HG03045 (cell line): ENCODE measurements around the gene RNPS1.
"Not testable (repeated sequence)": the region's sequence is repeated elsewhere in the genome, so short reads cannot be mapped to it uniquely, and the experiment has no call there.

Source experiments
- ATAC-seq: cut with Tn5 transposase; IDR thresholded peaks from one replicate; pipeline ENCODE4 v1.9.1; 2021; ENCODE audit warnings: mild to moderate bottlenecking, moderate library complexity; ENCODE audit not compliant: unreplicated experiment

RNPS1 gene

DNA sequence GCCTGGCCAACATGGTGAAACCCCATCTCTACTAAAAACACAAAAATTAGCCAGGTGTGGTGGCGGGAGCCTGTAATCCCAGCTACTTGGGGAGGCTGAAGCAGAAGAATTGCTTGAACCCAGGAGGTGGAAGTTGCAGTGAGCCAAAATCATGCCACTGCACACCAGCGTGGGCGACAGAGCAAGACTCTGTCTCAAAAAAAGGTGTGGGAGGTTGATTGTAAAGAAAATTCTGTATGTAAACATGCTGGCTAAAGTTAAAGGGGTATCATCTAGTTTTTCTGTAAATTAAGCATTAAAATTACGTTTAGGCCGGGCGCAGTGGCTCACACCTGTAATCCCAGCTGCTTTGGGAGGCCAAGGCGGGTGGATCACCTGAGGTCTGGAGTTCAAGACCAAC is 9.4 kb downstream of the RNPS1 start:
- ATAC-seq, result not testable (repeated sequence)

DNA sequence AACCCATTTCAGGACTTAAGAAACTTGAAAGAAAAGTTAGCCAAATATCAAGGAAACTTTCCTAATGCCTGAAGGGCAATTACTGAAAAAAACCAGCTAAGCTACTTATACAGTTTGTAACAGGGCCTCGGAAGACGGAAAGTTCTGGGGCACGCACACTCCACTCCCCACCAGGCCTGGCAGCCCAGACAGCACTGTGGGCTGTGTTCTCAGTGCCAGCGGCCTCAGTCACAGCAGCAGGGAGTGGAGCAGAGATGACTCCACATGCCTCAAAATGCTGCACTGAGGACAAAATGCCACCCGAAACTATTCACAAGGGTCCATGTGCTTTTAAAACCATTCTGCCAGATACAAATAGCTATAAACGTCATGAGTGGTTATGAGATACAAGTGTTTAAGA is 10.2 kb downstream of the RNPS1 start:
- ATAC-seq, result no peak

DNA sequence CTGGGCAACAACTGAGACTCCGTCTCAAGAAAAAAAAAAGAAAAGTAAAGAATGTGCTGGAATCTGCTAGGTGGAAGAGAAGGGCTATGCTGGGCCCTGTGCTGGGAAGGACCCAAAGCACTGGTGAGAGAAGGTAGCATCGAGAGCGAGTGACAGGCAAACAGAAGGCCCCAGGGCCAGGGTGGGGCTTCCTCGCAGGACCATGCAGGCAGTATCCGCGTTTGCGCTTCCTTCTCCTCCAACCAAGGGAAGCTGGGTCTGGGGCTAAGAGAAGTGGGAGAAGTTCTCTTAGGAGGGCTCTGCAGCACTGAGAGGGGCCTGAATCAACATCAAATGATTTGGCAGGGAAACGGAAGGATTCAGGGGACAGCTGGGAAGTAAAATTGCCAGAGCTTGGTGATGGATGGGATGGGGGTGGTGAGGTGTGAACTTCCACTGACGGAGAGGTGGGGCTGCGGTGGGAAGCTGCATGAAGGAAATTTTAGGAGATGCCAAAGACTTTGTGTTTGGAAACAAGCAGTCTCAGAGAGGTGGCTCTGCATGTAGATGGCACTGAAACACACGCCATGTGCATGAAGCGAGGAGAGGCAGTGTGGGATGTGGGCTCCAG is 11.3 kb downstream of the RNPS1 start:
- no peak for ATAC-seq

DNA sequence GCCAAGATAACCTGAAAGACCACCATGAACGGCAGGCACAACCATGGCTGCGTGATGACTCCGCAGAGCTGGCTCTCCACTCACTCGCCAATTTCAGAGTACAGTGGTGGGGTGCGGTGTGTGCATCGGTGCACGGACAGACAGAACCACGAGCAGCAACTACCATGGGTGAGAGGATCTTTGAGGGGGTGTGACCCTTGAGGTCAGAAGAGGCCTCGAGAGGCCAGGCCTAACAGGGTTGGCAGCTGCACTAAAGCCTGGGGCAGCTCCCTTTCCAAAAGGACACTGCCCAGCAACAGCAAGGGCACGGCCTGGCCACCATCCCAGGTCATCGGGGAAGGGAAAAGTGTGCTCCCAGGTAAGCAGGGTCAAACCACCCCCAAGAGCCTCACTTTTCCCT is 14.6 kb downstream of the RNPS1 start:
- no peak for ATAC-seq

DNA sequence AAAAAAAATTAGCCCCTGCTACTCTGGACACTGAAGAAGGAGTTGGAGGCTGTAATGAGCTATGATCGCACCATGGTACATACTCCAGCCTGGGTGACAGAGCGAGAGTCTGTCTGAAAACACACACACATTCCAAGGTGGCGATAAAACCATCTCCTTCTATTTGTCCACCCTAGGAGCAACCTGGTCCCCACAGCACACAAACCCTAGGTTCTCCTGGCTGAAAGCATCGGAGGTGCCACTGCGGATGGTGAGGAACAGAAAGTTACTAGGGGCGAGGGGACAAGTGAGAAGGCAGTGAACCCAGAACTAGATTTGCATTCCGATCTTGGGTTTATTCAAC is 15.1 kb downstream of the RNPS1 start:
- no peak for ATAC-seq

DNA sequence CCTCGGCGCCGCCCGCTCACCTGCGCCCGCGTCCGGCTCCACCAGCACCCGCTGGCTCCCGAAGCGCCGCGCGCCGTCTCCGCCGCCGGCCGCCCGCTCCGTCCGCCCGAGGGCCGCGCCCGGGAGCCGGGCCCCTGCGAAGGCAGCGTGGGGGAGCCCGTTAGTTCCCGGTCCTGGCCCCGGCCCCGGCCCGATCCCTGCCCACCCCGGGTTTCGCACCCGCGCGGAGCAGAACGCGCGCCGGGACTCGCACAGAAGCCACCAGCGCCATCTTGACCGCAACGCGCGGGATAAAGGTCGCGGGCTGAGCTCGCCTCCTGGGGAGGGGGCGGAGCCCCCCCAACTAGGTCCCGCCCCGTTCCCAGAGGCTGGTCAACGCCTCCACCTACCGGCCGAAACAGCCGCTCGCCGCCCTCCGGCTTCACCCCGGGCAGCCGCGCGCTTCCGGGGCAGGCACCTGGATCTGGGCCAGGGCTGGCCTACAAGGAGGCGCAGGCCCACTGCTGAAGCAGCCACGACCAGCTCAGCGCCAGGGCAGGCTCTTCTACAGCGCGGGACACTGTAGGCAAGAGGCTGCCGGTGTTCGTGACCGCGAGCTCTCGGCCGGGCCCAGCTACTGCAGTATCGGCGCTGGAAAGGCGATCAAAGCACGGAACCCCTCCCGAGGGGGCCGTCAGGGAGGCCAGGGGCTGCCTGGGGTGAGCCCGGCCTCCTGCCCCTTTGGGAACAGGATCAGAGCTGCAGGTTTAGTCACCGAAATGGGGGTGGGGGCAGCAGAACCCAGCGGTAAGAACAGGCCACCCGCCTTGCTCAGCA is 16.4 kb downstream of the RNPS1 start, which contains the start of gene ECI1:
Gene ECI1, minus strand, starts transcription at position 292 of the 816 bp plus-strand sequence. Its CDS starts 21 bp downstream, at position 271.
- ATAC-seq, result peak; percentile 89

DNA sequence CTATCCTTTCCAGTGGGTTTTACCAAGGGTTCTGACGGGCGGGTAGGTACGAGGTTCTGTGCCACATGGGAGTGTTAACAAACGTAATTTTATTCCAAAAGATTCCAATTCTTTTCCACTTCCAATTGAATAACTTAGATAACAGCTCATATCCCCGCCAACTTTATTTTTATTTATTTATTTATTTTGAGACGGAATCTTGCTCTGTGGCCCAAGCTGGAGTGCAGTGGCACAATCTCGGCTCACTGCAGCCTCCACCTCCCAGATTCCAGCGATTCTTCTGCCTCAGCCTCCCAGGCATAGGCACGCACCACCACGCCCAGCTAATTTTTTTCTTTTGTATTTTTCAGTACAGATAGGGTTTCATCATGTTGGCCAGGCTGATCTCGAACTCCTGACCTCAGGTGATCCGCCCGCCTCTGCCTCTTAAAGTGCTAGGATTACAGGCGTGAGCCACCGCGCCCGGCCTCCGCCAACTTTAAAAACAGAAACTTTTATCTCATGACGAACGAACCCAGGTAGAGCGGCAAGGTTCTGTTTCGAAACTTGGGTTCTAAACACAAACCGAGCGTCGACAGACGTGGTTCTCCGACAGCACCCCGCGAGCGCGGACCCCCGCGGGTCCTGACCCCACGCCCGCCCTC is 17.2 kb downstream of the RNPS1 start:
- no peak for ATAC-seq

DNA sequence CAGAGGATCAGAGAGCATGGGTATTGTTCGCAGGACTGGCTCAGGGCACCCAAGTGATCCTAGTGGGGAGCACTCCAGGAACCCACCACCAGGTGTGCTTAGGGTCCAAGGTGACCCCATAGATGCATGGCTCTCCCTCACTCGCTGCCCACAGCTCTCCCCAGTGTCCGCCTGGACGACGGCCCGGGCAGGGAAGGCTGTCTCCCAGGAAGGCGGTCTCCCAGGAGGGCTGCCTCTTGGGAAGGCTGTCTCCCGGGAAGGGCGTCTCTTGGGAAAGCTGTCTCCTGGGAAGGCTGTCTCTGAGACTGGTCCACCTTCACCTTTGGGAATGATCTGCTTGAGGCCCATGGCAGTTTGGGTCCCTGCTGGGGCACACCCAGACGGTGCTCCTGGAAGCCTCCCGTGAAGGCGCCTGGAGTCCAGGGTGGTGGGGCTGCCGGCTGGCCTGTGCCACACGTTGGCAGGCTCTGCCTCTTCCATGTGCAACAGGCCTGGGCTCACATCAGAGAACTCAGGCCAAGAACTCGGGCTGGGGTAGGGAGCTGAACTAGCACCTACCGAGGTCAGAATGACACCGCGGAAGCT is 21.5 kb downstream of the RNPS1 start:
- ATAC-seq, result no peak

DNA sequence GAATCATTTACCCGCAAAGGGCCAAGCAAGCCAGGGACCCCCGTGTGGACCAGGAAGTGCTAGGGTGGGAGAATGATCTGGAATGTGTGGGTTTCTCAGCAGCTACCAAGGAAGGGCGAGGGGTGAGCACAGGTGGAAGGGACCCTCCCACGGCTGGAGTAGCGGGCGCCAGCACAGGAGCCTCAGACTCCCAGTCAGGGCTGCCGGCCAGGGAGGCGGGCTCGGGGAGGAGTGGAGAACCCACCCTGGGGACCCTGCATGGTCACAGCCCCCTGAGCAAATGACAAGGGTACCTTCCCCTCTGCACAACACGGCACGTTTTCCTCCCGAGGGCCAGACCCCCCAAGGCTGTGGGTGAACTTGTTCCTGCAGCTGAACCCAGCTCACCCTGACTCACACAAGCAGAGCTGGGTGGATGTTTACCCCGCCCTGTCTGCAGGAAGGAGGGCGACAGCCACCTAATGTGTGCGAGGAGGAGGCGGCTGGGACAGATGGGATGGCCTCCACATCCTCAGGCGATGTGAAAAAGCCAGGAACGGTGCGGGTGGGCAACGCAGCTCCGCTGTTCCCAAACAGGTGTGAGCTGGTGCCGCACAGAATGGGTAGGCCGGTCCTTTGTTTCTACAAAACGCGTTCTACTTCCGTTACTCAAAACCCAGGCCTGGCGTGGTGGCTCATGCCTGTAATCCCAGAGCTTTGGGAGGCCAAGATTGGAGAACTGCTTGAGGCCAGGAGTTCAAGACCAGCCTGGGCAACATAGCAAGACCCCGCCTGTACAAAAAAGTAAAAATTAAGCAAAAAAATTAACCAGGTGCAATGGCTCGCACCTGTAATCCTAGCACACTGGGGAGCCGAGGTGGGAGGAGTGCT is 22.8 kb downstream of the RNPS1 start:
- ATAC-seq, result no peak

DNA sequence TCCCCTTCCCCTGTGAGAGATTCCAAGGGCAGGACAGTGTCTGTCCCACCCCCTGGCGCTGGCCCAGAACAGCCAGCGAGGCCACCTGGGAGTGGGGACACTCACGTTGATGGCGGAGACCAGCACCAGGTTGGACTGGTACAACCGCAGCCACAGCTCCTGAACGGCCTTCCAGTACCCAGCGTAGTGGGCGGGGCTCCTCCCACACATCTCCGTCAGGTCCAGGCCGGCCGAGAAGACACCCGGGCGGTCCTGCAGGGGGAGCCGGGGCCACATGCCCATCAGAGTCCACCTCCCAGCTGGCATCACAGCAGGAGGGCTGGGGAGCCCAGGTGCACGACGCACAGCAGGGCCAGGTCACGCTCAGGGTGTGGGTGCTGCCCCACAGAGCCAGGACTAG is 23.6 kb downstream of the RNPS1 start:
- ATAC-seq, result no peak

DNA sequence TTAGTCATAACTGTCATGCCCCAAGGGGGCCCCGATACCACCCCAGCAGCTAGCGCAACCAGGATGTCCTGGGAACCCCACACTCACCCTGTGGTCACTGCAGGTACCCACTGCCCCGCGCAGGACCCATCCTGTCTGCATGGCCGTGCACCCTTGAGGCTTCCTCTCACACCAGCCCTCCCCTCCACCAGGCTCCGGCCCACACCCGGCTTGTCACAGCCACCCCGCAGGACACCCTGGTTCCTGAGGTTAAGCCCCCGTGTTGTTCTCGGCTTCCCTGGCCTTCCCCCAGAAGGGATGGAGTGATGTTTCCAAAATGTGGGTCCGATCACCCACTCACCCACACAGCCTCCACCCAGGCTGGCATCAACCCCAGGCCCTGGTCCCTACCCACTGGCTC is 24.1 kb downstream of the RNPS1 start:
- no peak for ATAC-seq

DNA sequence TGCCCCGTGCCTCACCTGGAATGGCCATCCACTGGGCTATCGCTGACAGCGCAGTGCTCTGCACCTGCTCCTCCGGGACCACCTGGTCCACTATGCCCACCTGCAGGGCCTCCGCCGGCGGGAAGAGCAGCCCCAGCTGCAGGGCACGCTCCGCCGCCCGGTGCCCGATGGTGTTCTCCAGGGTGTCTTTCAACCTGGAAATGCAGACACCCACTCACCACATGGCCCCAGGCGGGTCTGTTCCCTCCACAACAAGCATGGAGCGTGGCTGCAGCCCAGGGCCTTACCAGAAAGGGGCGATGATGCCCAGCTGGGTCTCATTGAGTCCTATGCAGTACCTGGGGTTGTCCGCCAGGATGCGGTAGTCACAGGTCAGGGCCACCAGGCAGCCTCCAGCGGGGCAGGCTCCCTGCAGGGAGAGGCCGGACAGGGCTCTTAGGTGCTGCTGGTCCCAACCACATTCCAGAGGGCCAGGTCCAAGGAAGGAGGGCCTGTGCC is 24.8 kb downstream of the RNPS1 start:
- no peak for ATAC-seq

DNA sequence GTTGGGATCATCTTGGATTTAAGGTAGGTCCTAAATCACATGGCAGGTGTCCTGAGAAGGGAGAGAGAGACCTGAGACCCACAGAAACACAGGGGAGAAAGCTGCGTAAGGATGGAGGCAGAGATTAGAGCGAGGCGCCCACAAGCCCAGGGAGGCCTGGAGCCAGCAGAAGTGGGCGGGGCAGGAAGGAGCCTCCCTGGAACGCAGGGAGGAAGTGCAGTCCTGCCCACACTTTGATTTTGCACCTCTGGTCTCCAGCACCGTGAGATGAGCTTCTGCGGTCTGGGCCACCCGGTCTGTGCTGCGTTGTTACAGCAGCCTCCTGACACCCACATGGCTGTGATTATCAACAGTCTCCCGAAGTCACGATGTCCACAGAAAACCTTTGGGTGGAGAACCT is 25.3 kb downstream of the RNPS1 start:
- no peak for ATAC-seq

DNA sequence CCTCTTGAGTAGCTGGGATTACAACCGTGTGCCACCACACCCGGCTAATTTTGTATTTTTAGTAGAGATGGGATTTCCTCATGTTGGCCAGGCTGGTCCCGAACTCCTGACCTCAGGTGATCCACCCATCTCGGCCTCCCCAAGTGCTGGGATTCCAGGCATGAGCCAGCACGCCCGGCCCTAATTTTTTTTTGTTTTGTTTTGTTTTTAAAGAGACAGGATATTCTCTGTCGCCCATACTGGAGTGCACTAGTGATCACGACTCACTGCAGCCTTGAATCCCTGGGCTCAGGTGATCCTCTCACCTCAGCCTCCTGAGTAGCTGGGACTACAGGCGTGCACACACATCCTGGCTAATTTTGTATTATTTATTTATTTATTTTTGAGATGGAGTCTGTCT is 27.6 kb downstream of the RNPS1 start:
- not testable (repeated sequence) for ATAC-seq

DNA sequence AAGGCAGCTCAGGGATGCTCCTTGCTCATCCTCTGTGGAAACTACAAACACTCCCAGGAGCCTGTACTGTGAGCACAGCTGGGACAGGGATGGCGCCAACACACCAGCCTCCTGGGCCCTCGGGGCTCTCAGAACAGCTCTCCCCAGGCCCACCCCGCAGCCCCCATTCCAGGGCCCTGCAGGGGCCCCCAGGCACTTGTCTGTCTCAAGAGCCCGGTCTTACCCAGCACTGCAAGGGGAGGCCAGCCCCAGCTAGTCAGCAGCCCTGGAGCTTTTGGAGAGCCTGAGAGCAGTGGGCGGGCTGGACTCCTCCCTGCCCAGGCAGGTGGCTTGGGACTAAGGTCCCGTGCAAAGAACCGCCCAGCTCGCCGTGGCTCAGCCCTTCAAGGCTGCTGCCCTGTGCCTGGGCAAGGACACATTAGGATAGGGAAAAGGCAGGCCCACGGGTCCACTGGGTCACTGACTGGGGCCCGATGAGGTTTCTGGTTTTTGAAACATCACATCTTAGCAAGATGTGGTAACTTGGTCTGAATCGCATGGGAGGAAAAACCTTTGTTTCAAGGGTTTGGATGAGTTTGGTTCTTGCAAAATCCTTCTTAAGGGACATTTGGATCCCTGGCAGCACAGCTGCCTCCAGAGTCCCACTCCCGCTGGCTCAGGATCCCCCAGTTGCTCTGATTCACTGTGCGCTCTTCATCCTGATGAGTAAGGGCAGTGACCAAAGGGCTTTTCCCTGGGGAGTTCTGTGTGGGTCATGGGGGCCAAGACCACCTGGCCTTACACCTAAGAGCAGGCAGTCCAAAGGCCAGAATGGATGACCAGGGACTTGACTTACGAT is 28.9 kb downstream of the RNPS1 start:
- no peak for ATAC-seq

DNA sequence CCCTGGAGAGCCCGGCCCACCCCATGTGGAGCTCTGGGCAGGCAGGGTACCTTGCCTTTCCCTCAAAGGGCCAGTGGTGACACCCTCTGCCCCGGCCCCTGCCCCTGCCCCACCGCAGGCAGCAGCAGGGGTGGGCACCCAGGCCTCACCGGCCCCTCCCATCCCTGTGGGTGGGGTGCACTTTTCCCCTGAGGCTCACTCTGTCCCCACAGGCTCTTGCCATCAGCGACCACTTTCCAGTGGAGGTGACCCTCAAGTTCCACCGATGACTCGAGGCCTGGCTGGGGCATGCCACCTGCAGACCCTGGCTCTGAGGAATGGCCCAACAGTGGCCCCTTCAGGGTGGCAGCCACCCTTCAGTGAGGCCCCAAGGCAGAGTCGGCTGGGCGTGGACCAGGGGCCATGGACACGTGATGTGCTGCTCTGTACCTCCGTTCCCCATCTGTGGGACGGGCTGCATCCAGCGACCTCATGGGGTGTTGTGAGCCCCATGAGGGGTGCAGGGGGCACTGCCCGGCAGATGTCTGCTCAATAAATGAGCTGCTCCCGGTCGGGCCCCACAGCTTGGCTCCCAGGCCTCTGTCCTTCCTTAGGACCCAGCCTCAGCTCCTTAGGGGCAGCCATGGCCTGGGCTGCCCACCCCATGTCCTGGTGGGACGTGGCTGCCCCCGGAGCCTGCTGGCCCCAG is 29.6 kb downstream of the RNPS1 start:
- no peak for ATAC-seq

DNA sequence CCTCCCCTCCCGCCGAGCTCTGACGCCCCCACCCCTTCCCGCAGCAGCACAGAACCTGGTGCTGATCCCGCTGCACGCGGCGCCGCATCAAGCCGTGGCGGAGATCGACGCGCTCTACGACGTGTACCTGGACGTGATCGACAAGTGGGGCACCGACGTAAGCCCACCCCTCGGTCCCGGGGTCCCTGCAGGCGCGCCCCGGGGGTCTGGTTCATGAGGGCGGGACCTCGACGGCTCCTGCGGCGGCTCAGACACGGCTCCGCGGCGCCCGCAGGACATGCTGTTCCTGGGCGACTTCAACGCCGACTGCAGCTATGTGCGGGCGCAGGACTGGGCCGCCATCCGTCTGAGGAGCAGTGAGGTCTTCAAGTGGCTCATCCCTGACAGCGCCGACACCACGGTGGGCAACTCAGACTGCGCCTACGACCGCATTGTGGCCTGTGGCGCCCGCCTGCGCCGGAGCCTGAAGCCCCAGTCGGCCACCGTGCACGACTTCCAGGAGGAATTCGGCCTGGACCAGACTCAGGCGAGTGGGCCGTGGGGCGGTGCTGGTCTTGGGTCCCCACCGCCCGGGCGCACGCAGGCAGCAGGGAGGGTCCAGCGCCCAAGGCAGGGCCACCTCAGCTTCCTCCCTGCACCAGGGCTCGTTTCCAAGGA is 30.3 kb downstream of the RNPS1 start:
- ATAC-seq, result no peak

DNA sequence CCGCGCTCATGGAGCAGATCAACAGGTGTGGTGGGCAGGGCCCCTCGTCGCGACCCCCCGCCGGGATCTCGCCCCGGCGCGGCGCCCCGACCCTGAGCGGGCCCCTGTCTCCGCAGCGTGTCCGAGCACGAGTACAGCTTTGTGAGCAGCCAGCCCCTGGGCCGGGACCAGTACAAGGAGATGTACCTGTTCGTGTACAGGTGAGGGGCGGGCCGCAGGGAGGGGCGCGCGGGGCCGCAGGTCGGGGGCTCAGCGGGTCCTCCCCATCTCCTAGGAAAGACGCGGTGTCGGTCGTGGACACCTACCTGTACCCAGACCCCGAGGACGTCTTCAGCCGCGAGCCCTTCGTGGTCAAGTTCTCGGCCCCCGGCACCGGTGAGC is 30.8 kb downstream of the RNPS1 start:
- no peak for ATAC-seq
